DOHH2 (cell line): ENCODE data around the gene AMZ2.
A peak's percentile ranks its signal among the peaks of the same experiment; 100 is the strongest.
"Not testable (repeated sequence)": the region's sequence is repeated elsewhere in the genome, so short reads cannot be mapped to it uniquely, and the experiment has no call there.

Experiments used
- H3F3A ChIP-seq: fragments of 200-600 bp; sonication (generic), shearing (Covaris generic); 2 replicates; pipeline ENCODE4 v1.6.0; 2016; ENCODE audit warnings: antibody characterized with exemption, mild to moderate bottlenecking; ENCODE audit not compliant: control insufficient read depth, insufficient read depth
- H3K27ac ChIP-seq: fragments of 200-600 bp; sonication (generic); 2 replicates; pipeline ENCODE4 v1.5.1; 2014; ENCODE audit warnings: low read depth, mild to moderate bottlenecking, low read length, moderate library complexity
- H3K27me3 ChIP-seq: fragments of 200-600 bp; sonication (generic); 2 replicates; pipeline ENCODE4 v1.6.1; 2014; ENCODE audit warnings: mild to moderate bottlenecking, low read length, mixed read lengths; ENCODE audit not compliant: control insufficient read depth
- H3K36me3 ChIP-seq: fragments of 200-600 bp; sonication (generic); 2 replicates; pipeline ENCODE4 v1.6.1; 2014; ENCODE audit warnings: mild to moderate bottlenecking, low read length, moderate library complexity, mixed read lengths; ENCODE audit not compliant: control insufficient read depth
- H3K4me1 ChIP-seq: fragments of 200-600 bp; sonication (generic); 2 replicates; pipeline ENCODE4 v1.6.1; 2014; ENCODE audit warnings: mild to moderate bottlenecking, low read length, mixed read lengths; ENCODE audit not compliant: control insufficient read depth
- H3K4me2 ChIP-seq: fragments of 200-600 bp; sonication (generic); 2 replicates; pipeline ENCODE4 v1.6.0; 2014; ENCODE audit warnings: mild to moderate bottlenecking, low read length, moderate library complexity
- H3K4me3 ChIP-seq: fragments of 200-600 bp; sonication (generic); 2 replicates; pipeline ENCODE4 v1.5.1; 2014; ENCODE audit warnings: mild to moderate bottlenecking, low read length, mixed read lengths
- H3K79me2 ChIP-seq: fragments of 200-600 bp; sonication (generic); 2 replicates; pipeline ENCODE4 v1.6.1; 2014; ENCODE audit warnings: mild to moderate bottlenecking, low read length, mixed read lengths; ENCODE audit not compliant: control insufficient read depth
- H3K9me2 ChIP-seq: fragments of 200-600 bp; sonication (generic); replicated peaks from 2 replicates; pipeline ENCODE4 v1.6.1; 2014; ENCODE audit warnings: mild to moderate bottlenecking, low read length, mixed read lengths; ENCODE audit not compliant: control insufficient read depth
- H3K9me3 ChIP-seq: fragments of 200-600 bp; sonication (generic); 2 replicates; pipeline ENCODE4 v1.6.1; 2014; ENCODE audit warnings: antibody characterized with exemption, low read length, mixed read lengths; ENCODE audit not compliant: control insufficient read depth, insufficient read depth
- H4K20me1 ChIP-seq: fragments of 200-600 bp; sonication (generic); 2 replicates; pipeline ENCODE4 v1.6.0; 2014; ENCODE audit warnings: low read depth, mild to moderate bottlenecking, antibody characterized with exemption, low read length, moderate library complexity; ENCODE audit not compliant: control insufficient read depth, insufficient read depth
- CTCF ChIP-seq: fragments of 200-600 bp; sonication (generic); IDR thresholded peaks from one replicate; pipeline ENCODE4 v1.5.1; 2014; ENCODE audit warnings: antibody characterized with exemption, mild to moderate bottlenecking, low read depth, low read length; ENCODE audit not compliant: poor library complexity, severe bottlenecking
- EZH2phosphoT487 ChIP-seq: fragments of 200-600 bp; sonication (generic); IDR thresholded peaks from 2 replicates; pipeline ENCODE4 v1.6.1; 2017; ENCODE audit warnings: borderline replicate concordance, mild to moderate bottlenecking, antibody characterized with exemption, low read length, moderate library complexity, mixed read lengths

Gene AMZ2

GRCh38 chr17:68221786-68222185 is 26.1 kb upstream of the AMZ2 start:
- H3K9me3 ChIP-seq, result no peaks in the 10 kb centered on the region
- H3K4me2 ChIP-seq, result peak overlapping the region; percentile 90
- no peak for TF ChIP-seq CTCF
- TF ChIP-seq EZH2phosphoT487, result no peak
- H3K36me3 ChIP-seq, result peaks cover 38% of the 10 kb centered on the region
- H3K4me3 ChIP-seq, result peak overlapping the region; percentile 75
- no peaks in the 10 kb centered on the region for H3K9me2 ChIP-seq
- H3K27me3 ChIP-seq, result no peaks in the 10 kb centered on the region
- H4K20me1 ChIP-seq, result no peaks in the 10 kb centered on the region
- H3K79me2 ChIP-seq, result peaks cover 85% of the 10 kb centered on the region
- peaks cover 98% of the 10 kb centered on the region for H3K4me1 ChIP-seq
- peak overlapping the region; percentile 96 for H3K27ac ChIP-seq
- peaks cover 49% of the 10 kb centered on the region for H3F3A ChIP-seq

- Histone ChIP-seq H3K79me2 (peaks cover 86% of the 10 kb centered on the region), H3K27me3 (no peaks in the 10 kb centered on the region), H3K9me2 (no peaks in the 10 kb centered on the region), H3K27ac (peak overlapping the region; percentile 96), H4K20me1 (no peaks in the 10 kb centered on the region), H3K9me3 (no peaks in the 10 kb centered on the region), H3K36me3 (peaks cover 38% of the 10 kb centered on the region), H3K4me2 (peak overlapping the region; percentile 90), H3K4me3 (peak overlapping the region; percentile 75), H3K4me1 (peaks cover 98% of the 10 kb centered on the region), H3F3A (peaks cover 44% of the 10 kb centered on the region)
- no peak for TF ChIP-seq EZH2phosphoT487
- no peak for TF ChIP-seq CTCF
These were observed 25.2 kb upstream of the AMZ2 start for GRCh38 chr17:68222606-68223005.

- not testable (repeated sequence) for H4K20me1 ChIP-seq
- H3K27ac ChIP-seq, result peak overlapping the region; percentile 96
These were observed 22.8 kb upstream of the AMZ2 start for GRCh38 chr17:68225055-68225454.

GRCh38 chr17:68228039-68228680 is 19.7 kb upstream of the AMZ2 start:
- H3K4me3 ChIP-seq, H3K27me3 ChIP-seq, H4K20me1 ChIP-seq, H3K9me2 ChIP-seq, H3K9me3 ChIP-seq: not testable (repeated sequence)
- H3K4me2 ChIP-seq, result peak overlapping the region; percentile 37
- H3K27ac ChIP-seq, result peak overlapping the region; percentile 14; the same call in 1 of the 2 replicates
- H3K4me1 ChIP-seq, result peaks cover 73% of the 10 kb centered on the region
- peaks cover 21% of the 10 kb centered on the region for H3F3A ChIP-seq
- peaks cover 36% of the 10 kb centered on the region for H3K36me3 ChIP-seq
- peaks cover 79% of the 10 kb centered on the region for H3K79me2 ChIP-seq

More at GRCh38 chr17:68225055-68225454, 22.8 kb upstream of the AMZ2 start:
- H3K4me3 ChIP-seq, result peak overlapping the region; percentile 73
- H3K4me1 ChIP-seq, result peaks cover 96% of the 10 kb centered on the region
- H3K27me3 ChIP-seq, H3K9me2 ChIP-seq, H3K9me3 ChIP-seq: not testable (repeated sequence)
- H3F3A ChIP-seq, result peaks cover 40% of the 10 kb centered on the region
- H3K79me2 ChIP-seq, result peaks cover 84% of the 10 kb centered on the region
- peak overlapping the region; percentile 80 for H3K4me2 ChIP-seq
- H3K36me3 ChIP-seq, result peaks cover 36% of the 10 kb centered on the region
